Glutamatergic neuron (in vitro differentiated cells): ENCODE results near the gene PYGB. TPM values are rescaled to one million over a fixed set of nuclear protein-coding genes. Genes with fewer than 3 reads are reported as not detected.
A peak's percentile ranks its signal among the peaks of the same experiment; 100 is the strongest.

Experiments
- DNase-seq: peaks from one replicate; pipeline ENCODE4 v3.0.0; 2022
- H3K27ac Mint-ChIP-seq: one replicate; pipeline ENCODE4 v1.8.0; 2020; ENCODE audit warnings: mild to moderate bottlenecking, mixed read lengths, inconsistent platforms; ENCODE audit not compliant: unreplicated experiment
- H3K27me3 Mint-ChIP-seq: one replicate; pipeline ENCODE4 v1.8.0; 2020; ENCODE audit warnings: mild to moderate bottlenecking, moderate library complexity, mixed read lengths, inconsistent platforms; ENCODE audit not compliant: unreplicated experiment
- H3K36me3 Mint-ChIP-seq: one replicate; pipeline ENCODE4 v1.8.0; 2020; ENCODE audit warnings: mild to moderate bottlenecking, mixed read lengths, inconsistent platforms; ENCODE audit not compliant: unreplicated experiment
- H3K4me1 Mint-ChIP-seq: one replicate; pipeline ENCODE4 v1.8.0; 2020; ENCODE audit warnings: mild to moderate bottlenecking, low read depth, mixed read lengths, inconsistent platforms; ENCODE audit not compliant: unreplicated experiment
- H3K4me3 Mint-ChIP-seq: one replicate; pipeline ENCODE4 v1.8.0; 2020; ENCODE audit warnings: mild to moderate bottlenecking, mixed read lengths, inconsistent platforms; ENCODE audit not compliant: unreplicated experiment
- H3K9me3 Mint-ChIP-seq: one replicate; pipeline ENCODE4 v1.8.0; 2020; ENCODE audit warnings: mild to moderate bottlenecking, moderate library complexity, mixed read lengths, inconsistent platforms; ENCODE audit not compliant: unreplicated experiment
- total RNA-seq: library from RNA; stranded (reverse); fragmentation: NEBNext Ultra II Directional; extraction: Animal tissue kit (Norgen Biotek cat#: 25700); gene quantifications from one replicate; pipeline ENCODE4 v1.2.1, GENCODE V29; 2021; ENCODE audit not compliant: unreplicated experiment
- TF ChIP-seq, protein P1 (sequence below): fragments of 200-600 bp; sonication (generic); IDR thresholded peaks from one replicate; pipeline ENCODE4 v1.5.0; 2021; ENCODE audit not compliant: partially characterized antibody, unreplicated experiment

The PYGB gene
- total RNA-seq, 1 donor from 2014 or later, result 295 TPM

DNA sequence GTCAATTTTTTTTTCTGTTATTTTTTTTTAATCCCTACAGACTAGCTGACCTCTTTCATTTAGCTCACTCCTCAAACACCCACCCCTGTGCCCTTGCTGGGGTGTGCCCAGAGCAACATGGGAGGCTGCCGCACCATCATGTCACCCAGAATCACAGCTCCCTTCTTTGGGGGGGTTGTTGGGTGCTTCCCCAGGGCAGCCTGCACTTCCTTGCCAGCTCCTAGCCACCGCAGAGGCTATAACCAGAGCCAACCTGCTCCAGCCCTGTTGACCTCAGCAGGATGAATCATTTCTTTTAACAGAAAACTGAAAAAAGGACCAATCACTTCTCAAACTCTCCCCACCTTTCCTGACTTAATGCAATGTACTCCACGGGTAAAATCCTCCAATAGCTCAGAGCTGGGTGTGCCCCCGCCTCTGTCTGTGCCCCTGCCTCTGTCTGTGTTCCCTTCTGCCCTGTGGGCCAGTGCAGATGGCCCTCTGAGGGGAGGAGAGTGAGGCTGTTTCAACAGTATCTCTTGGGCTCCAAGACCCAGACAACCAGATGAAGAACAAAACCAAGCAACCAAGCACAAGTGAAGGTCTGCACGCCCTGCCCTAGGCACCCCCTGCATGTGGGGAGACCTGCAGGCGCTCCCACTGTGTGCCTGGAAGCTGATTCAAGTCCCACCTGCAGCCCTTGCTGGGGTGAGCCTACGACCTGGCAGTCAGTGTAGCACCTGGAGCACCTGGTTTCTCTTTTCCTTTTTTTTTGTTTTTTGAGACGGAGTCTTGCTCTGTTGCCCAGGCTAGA lies 67.7 kb downstream of the PYGB start:
- Mint-ChIP-seq H3K4me3 (peak overlapping the region; percentile 49), H3K27me3 (peaks cover 24% of the 10 kb centered on the region), H3K36me3 (peaks cover 10% of the 10 kb centered on the region), H3K27ac (peak overlapping the region; percentile 88), H3K4me1 (peaks cover 57% of the 10 kb centered on the region), H3K9me3 (peaks cover 31% of the 10 kb centered on the region)
- TF ChIP-seq, protein P1, sequence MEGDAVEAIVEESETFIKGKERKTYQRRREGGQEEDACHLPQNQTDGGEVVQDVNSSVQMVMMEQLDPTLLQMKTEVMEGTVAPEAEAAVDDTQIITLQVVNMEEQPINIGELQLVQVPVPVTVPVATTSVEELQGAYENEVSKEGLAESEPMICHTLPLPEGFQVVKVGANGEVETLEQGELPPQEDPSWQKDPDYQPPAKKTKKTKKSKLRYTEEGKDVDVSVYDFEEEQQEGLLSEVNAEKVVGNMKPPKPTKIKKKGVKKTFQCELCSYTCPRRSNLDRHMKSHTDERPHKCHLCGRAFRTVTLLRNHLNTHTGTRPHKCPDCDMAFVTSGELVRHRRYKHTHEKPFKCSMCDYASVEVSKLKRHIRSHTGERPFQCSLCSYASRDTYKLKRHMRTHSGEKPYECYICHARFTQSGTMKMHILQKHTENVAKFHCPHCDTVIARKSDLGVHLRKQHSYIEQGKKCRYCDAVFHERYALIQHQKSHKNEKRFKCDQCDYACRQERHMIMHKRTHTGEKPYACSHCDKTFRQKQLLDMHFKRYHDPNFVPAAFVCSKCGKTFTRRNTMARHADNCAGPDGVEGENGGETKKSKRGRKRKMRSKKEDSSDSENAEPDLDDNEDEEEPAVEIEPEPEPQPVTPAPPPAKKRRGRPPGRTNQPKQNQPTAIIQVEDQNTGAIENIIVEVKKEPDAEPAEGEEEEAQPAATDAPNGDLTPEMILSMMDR, result no peak
- DNase-seq, result no peak

DNA sequence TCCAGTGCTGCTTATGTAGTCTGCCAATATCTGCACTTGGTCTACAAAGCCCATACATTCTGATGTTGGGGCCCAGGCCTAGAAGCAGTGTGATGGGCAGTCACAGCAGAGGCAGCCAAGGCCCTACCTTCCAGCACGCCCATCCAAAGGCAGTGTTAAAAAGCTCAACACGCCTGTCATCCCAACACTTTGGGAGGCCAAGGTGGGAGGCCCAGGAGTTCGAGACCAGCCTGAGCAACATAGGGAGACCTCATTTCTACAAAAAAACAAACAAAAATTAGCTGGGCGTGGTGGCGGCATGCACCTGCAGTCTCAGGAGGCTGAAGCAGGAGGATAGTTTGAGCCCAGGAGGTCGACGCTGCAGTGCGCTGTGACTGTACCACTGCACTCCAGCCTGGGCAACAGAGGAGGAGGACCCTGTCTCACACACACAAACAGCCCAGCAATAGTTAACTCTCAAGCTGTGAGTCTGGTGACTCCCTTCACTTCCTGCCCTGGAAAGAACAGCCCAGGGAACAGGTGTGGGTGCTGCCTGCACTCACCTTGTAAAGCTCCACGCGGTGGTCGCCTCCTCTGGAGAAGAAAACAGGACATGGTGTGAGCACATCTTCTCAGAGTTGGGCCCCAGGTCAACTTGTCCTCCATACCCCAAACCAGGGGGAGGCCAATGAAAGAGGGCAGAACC lies 68.8 kb downstream of the PYGB start:
- TF ChIP-seq, protein P1, result no peak
- H3K36me3 Mint-ChIP-seq, result peaks cover 9% of the 10 kb centered on the region
- DNase-seq, result no peak
- peak overlapping the region; percentile 17 for H3K27ac Mint-ChIP-seq
- H3K4me1 Mint-ChIP-seq, result peaks cover 54% of the 10 kb centered on the region
- peaks cover 24% of the 10 kb centered on the region for H3K9me3 Mint-ChIP-seq
- peaks cover 22% of the 10 kb centered on the region for H3K27me3 Mint-ChIP-seq
- no peak overlapping the region for H3K4me3 Mint-ChIP-seq

DNA sequence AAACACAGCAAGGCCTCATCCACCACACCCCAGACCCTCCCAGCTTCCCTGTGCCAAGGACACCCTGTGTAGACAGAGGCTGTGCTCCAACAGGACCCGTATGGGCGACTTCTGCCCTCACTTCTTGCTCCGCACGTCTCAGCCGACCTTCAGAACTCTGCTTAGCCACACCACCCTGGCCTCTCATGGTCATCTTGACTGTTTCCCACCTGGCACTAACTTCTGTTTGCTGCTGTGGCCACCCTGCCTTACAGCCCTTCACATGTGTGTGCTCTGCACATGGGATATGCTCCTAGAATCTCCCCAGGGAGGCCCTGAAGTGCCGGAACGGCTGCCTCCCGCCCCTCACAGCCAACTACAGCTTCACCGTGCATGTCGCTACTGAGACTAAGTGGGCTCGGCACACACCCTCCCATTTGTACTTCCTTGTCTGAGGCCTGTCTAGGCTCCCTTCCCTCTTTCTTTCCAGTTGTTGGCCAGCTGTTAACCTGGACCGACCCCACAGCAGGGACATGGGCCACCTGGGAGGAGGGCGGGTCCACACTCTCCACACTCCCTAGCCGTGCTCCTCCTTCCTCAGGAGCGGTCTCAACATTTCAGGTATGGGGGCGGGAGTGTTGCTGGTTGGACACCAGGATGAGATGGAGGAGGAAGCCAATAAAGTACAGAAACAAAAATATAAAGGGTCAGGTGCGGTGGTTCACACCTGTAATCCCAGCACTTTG lies 69.6 kb downstream of the PYGB start:
- H3K36me3 Mint-ChIP-seq, result peaks cover 5% of the 10 kb centered on the region
- peak overlapping the region; percentile 77 for H3K27ac Mint-ChIP-seq
- H3K4me3 Mint-ChIP-seq, result peak overlapping the region; percentile 32
- no peak for DNase-seq
- peaks cover 22% of the 10 kb centered on the region for H3K27me3 Mint-ChIP-seq
- TF ChIP-seq, protein P1, result no peak
- peaks cover 52% of the 10 kb centered on the region for H3K4me1 Mint-ChIP-seq
- H3K9me3 Mint-ChIP-seq, result peaks cover 22% of the 10 kb centered on the region

DNA sequence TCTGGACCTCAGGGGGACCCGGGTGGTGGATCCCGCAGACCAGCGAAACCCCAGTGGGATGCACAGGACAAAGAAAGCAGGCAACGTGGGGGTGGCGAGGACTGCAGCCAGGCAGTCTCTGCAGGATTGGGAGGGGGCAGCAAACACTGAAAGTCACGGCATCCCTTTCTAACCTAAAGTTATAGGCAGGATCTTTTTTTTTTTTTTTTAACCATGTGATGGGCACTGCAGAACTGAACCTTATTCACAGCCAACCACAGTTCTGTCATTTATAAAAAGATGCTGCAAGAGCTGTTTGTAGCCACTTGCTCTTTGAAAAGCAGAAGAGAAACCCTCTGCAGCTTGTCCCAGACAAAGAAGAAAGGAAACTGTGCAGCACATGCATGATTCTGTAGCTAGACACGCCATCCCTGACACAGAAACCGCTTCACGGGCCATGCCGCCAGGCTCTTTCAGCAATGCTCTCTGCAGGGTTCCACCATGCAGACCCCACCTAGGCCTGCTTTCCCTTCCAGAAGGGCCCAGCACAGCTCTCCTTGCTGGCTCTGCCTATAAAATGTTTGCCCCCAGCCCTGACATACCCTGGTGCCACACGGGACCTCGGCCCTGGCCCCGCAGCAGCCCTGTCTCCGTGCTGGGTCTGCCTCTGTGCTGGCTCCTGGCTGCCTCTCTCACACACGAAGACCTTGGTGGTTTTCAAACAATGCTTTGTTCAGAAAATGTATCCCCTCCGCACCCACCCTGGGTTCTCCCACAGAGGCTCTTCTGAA lies 70.8 kb downstream of the PYGB start:
- H3K4me3 Mint-ChIP-seq, result peak overlapping the region; percentile 57
- DNase-seq, result no peak

More for the DNA sequence above, 70.8 kb downstream of the PYGB start:
- Mint-ChIP-seq H3K4me1 (peaks cover 51% of the 10 kb centered on the region), H3K27ac (peak overlapping the region; percentile 98), H3K36me3 (peaks cover 5% of the 10 kb centered on the region), H3K9me3 (peaks cover 22% of the 10 kb centered on the region), H3K27me3 (peaks cover 22% of the 10 kb centered on the region)
- TF ChIP-seq, protein P1, result no peak
